HepG2 (cell line): ENCODE results near the gene STOML1. TPM values are rescaled to one million over a fixed set of nuclear protein-coding genes. Genes with fewer than 3 reads are reported as not detected.

Experiments used
- ATAC-seq: fragments of 200-7000 bp; cut with Tn5 transposase; 3 replicates; pipeline ENCODE4 v1.9.1; 2020; ENCODE audit warnings: mild to moderate bottlenecking, moderate library complexity
- BruUV-seq: library from RNA; stranded (reverse); fragments of 400-500 nt; replicated peaks from 2 replicates; lab custom pipeline; 2021; lab: Mats Ljungman, UMichigan
- CTCF ChIA-PET: fragments of 300-600 bp; formaldehyde crosslinking; extraction: SDS; loops from one replicate; lab custom pipeline; 2021; ENCODE audit warnings: low total read pairs, inconsistent platforms, low intra/inter-chr PET ratio; lab: Yijun Ruan, JAX
- POLR2A ChIA-PET: fragments of 350-600 bp; sonication (Branson Sonifier 250); formaldehyde crosslinking; loops from one replicate; lab custom pipeline; 2020; ENCODE audit warnings: antibody characterized with exemption, inconsistent platforms; lab: Yijun Ruan, JAX
- DNase-seq: peaks from one replicate; pipeline ENCODE4 v3.0.0-alpha.2; 2015; ENCODE audit warnings: low spot score
- FAIRE-seq: peaks from 3 replicates; lab custom pipeline; 2011; peaks lifted over from hg19 to GRCh38; lab: Jason Lieb, UNC
- H2AFZ ChIP-seq: one replicate; pipeline ENCODE4 v1.6.1; 2011; ENCODE audit warnings: low read length, inconsistent platforms
- H3K27ac ChIP-seq: fragments of 300-600 bp; 3 replicates; pipeline ENCODE4 v1.8.0; 2011; ENCODE audit warnings: mixed run types, mild to moderate bottlenecking, mixed read lengths, low read length, inconsistent platforms; ENCODE audit not compliant: insufficient read depth; ENCODE audit errors: extremely low read length
- H3K27me3 ChIP-seq, 2 experiments: fragments of 200-600 bp in 1 of 2; 2 replicates in 1 of 2; 3 replicates in 1 of 2; pipeline versions ENCODE4 v1.6.0 to v1.8.0; 2011; ENCODE audit warnings: low read length in 2 of 2, mild to moderate bottlenecking in 2 of 2, moderate library complexity in 2 of 2, inconsistent platforms in 1 of 2; ENCODE audit not compliant: insufficient read depth in 2 of 2, control insufficient read depth in 1 of 2
- H3K36me3 ChIP-seq, 2 experiments: fragments of 200-600 bp in 1 of 2; replicated peaks in 1 of 2; 2 replicates in 1 of 2; 3 replicates in 1 of 2; pipeline versions ENCODE4 v1.5.1 to v1.8.0; 2011; ENCODE audit warnings: low read length in 2 of 2, inconsistent platforms in 1 of 2; ENCODE audit not compliant: insufficient read depth in 2 of 2, control insufficient read depth in 1 of 2
- H3K4me1 ChIP-seq: 2 replicates; pipeline ENCODE4 v1.5.1; 2012; ENCODE audit warnings: low read length, inconsistent platforms; ENCODE audit not compliant: insufficient read depth
- H3K4me2 ChIP-seq: 2 replicates; pipeline ENCODE4 v1.6.0; 2011; ENCODE audit warnings: low read depth, low read length, inconsistent platforms
- H3K4me3 ChIP-seq, 3 experiments: fragments of 200-600 bp in 1 of 3; sonication (generic), shearing (Covaris generic) in 1 of 3; replicated peaks in 1 of 3; 2 replicates each; pipeline ENCODE4 v1.5.1; 2011 to 2016; ENCODE audit warnings: low read length in 3 of 3, inconsistent platforms in 2 of 3, low read depth in 2 of 3, mild to moderate bottlenecking in 2 of 3, control low read depth in 1 of 3, mixed read lengths in 1 of 3; ENCODE audit not compliant: insufficient read depth in 1 of 3
- H3K79me2 ChIP-seq: one replicate; pipeline ENCODE4 v1.6.1; 2011; ENCODE audit warnings: low read length, inconsistent platforms; ENCODE audit not compliant: insufficient read depth
- H3K9ac ChIP-seq: 2 replicates; pipeline ENCODE4 v1.6.0; 2011; ENCODE audit warnings: mild to moderate bottlenecking, low read depth, low read length, inconsistent platforms; ENCODE audit not compliant: insufficient read depth
- H3K9me3 ChIP-seq: 2 replicates; pipeline ENCODE4 v1.5.1; 2012; ENCODE audit warnings: mild to moderate bottlenecking, low read length
- H4K20me1 ChIP-seq: 2 replicates; pipeline ENCODE4 v1.6.0; 2011; ENCODE audit warnings: inconsistent platforms, mild to moderate bottlenecking, low read length, moderate library complexity; ENCODE audit not compliant: insufficient read depth
- KLF11 ChIP-seq: IDR thresholded peaks from 2 replicates; pipeline ENCODE4 v1.6.1; 2016; ENCODE audit warnings: missing compliant biosample characterization
- RBFOX2 ChIP-seq: fragments of 200-400 bp; formaldehyde crosslinking; IDR thresholded peaks from 2 replicates; pipeline ENCODE4 v1.6.1; 2017; ENCODE audit warnings: low read depth, mild to moderate bottlenecking, low read length
- RELA ChIP-seq: sonication (generic); formaldehyde crosslinking; IDR thresholded peaks from 2 replicates; pipeline ENCODE4 v1.4.0; 2020; ENCODE audit warnings: missing genetic modification reagents
- SIX4 ChIP-seq: sonication (generic); formaldehyde crosslinking; IDR thresholded peaks from 2 replicates; pipeline ENCODE4 v1.4.0; 2020; ENCODE audit warnings: missing genetic modification reagents
- ZBTB8A ChIP-seq: sonication (generic); formaldehyde crosslinking; IDR thresholded peaks from 2 replicates; pipeline ENCODE4 v1.4.0; 2020; ENCODE audit warnings: mild to moderate bottlenecking, low read depth, missing genetic modification reagents, borderline replicate concordance
- ZNF10 ChIP-seq: sonication (generic); formaldehyde crosslinking; IDR thresholded peaks from 2 replicates; pipeline ENCODE4 v1.4.0; 2020; ENCODE audit warnings: mild to moderate bottlenecking, low read depth, missing genetic modification reagents, borderline replicate concordance
- ZNF333 ChIP-seq: sonication (generic); formaldehyde crosslinking; IDR thresholded peaks from 2 replicates; pipeline ENCODE4 v1.4.0; 2020; ENCODE audit warnings: mild to moderate bottlenecking, missing genetic modification reagents, borderline replicate concordance
- ZNF781 ChIP-seq: sonication (generic); formaldehyde crosslinking; IDR thresholded peaks from 2 replicates; pipeline ENCODE4 v1.5.1; 2020; ENCODE audit warnings: borderline replicate concordance, mild to moderate bottlenecking, missing genetic modification reagents; ENCODE audit errors: not compliant biosample characterization
- ZSCAN22 ChIP-seq: sonication (generic); formaldehyde crosslinking; IDR thresholded peaks from 2 replicates; pipeline ENCODE4 v1.4.0; 2020; ENCODE audit warnings: mild to moderate bottlenecking, missing genetic modification reagents
- WGBS: methylation state at CpG from one replicate; pipeline ENCODE4 v1.1.6; 2017; ENCODE audit warnings: low lambda C conversion rate; 5-methylcytosine and 5-hydroxymethylcytosine counted together
- in situ Hi-C: cut with HindIII; loops from 2 replicates; pipeline ENCODE4 v1.10.0; 2017; ENCODE audit warnings: low pct_unique_long_range_greater_than_20kb; ENCODE audit not compliant: extremely low pct_ligation_motif_present
- intact Hi-C: fragments of 100-400 bp; cut with micrococcal nuclease; formaldehyde crosslinking; loops from one replicate; pipeline ENCODE4 v1.10.0; 2022; ENCODE audit not compliant: unreplicated experiment
- polyA plus RNA-seq, 8 experiments: library from polyadenylated mRNA; depleted of rRNA in 3 of 8; stranded (reverse) in 7 of 8; unstranded in 1 of 8; fragments of >200 nt; fragmentation: Illumina TruSeq in 4 of 8; extraction: Trizol in 4 of 8; gene quantifications; 2 replicates each; pipeline versions ENCODE4 v1.2.1 to v1.2.3, GENCODE V29; 2011 to 2016; ENCODE audit warnings: low read depth in 4 of 8, missing spikeins in 1 of 8, mixed read lengths in 1 of 8; ENCODE audit not compliant: insufficient read depth in 1 of 8
- total RNA-seq, 5 experiments: library from RNA; depleted of rRNA; stranded (reverse); fragments of >200 nt; fragmentation: Illumina TruSeq; extraction: Trizol; gene quantifications; 2 replicates each; pipeline ENCODE4 v1.2.3, GENCODE V29; 2016; ENCODE audit warnings: low read depth in 1 of 5
- TF ChIP-seq, protein P1 (sequence below): sonication (generic); formaldehyde crosslinking; IDR thresholded peaks from one replicate; pipeline ENCODE4 v1.5.1; 2020; ENCODE audit warnings: mild to moderate bottlenecking, missing genetic modification reagents; ENCODE audit errors: not compliant biosample characterization
- TF ChIP-seq, protein P2 (sequence below): sonication (generic); formaldehyde crosslinking; IDR thresholded peaks from 2 replicates; pipeline ENCODE4 v1.5.1; 2020; ENCODE audit warnings: mild to moderate bottlenecking, missing genetic modification reagents, borderline replicate concordance
- TF ChIP-seq, protein P3 (sequence below): sonication (generic); formaldehyde crosslinking; conservative IDR thresholded peaks from 2 replicates; pipeline ENCODE4 v1.5.0; 2020; ENCODE audit warnings: missing genetic modification reagents

STOML1 gene
- total and polyA plus RNA-seq, 2 of the 13 experiments (the other 11 are each of a cell fraction or from before 2014, with no cell fraction given): 3.5 to 3.7 TPM

DNA sequence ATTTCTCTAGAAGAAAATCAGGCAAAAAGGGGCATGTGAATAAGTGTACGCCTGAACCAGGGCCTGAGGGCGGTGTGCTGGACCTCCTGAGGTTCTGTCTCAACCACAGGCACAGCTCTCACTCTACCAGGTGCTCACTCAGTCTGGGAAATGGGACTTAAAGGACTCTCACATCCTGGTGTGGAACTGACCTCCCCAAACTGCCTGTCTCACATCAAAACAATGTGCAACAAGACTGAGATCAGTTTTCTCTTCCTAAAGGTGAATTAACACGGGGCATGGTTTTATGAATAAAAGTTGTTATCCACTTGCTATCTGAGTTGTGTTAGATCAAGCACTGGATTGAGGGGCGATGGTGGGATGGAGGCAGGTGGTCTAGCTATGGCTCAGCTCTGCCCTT is 4.8 kb downstream of the STOML1 start:
- Histone ChIP-seq H3K27me3 (no peaks in the 10 kb centered on the region; a peak in 1 of 5 replicates), H3K4me1 (peaks cover 12% of the 10 kb centered on the region; the same call in 1 of the 2 replicates), H4K20me1 (no peaks in the 10 kb centered on the region), H3K27ac (no peak overlapping the region), H3K4me3 (no peak overlapping the region), H3K9me3 (no peaks in the 10 kb centered on the region), H3K36me3 (no peaks in the 10 kb centered on the region; a peak in 1 of 5 replicates), H3K9ac (no peak overlapping the region), H3K4me2 (no peak overlapping the region), H2AFZ (no peak overlapping the region), H3K79me2 (no peaks in the 10 kb centered on the region)
- FAIRE-seq: no peak
- CTCF ChIA-PET: no interaction called here
- no peak for ATAC-seq
- no peak for TF ChIP-seq ZNF333 (CRISPR knock-in tag)
- TF ChIP-seq, protein P1, sequence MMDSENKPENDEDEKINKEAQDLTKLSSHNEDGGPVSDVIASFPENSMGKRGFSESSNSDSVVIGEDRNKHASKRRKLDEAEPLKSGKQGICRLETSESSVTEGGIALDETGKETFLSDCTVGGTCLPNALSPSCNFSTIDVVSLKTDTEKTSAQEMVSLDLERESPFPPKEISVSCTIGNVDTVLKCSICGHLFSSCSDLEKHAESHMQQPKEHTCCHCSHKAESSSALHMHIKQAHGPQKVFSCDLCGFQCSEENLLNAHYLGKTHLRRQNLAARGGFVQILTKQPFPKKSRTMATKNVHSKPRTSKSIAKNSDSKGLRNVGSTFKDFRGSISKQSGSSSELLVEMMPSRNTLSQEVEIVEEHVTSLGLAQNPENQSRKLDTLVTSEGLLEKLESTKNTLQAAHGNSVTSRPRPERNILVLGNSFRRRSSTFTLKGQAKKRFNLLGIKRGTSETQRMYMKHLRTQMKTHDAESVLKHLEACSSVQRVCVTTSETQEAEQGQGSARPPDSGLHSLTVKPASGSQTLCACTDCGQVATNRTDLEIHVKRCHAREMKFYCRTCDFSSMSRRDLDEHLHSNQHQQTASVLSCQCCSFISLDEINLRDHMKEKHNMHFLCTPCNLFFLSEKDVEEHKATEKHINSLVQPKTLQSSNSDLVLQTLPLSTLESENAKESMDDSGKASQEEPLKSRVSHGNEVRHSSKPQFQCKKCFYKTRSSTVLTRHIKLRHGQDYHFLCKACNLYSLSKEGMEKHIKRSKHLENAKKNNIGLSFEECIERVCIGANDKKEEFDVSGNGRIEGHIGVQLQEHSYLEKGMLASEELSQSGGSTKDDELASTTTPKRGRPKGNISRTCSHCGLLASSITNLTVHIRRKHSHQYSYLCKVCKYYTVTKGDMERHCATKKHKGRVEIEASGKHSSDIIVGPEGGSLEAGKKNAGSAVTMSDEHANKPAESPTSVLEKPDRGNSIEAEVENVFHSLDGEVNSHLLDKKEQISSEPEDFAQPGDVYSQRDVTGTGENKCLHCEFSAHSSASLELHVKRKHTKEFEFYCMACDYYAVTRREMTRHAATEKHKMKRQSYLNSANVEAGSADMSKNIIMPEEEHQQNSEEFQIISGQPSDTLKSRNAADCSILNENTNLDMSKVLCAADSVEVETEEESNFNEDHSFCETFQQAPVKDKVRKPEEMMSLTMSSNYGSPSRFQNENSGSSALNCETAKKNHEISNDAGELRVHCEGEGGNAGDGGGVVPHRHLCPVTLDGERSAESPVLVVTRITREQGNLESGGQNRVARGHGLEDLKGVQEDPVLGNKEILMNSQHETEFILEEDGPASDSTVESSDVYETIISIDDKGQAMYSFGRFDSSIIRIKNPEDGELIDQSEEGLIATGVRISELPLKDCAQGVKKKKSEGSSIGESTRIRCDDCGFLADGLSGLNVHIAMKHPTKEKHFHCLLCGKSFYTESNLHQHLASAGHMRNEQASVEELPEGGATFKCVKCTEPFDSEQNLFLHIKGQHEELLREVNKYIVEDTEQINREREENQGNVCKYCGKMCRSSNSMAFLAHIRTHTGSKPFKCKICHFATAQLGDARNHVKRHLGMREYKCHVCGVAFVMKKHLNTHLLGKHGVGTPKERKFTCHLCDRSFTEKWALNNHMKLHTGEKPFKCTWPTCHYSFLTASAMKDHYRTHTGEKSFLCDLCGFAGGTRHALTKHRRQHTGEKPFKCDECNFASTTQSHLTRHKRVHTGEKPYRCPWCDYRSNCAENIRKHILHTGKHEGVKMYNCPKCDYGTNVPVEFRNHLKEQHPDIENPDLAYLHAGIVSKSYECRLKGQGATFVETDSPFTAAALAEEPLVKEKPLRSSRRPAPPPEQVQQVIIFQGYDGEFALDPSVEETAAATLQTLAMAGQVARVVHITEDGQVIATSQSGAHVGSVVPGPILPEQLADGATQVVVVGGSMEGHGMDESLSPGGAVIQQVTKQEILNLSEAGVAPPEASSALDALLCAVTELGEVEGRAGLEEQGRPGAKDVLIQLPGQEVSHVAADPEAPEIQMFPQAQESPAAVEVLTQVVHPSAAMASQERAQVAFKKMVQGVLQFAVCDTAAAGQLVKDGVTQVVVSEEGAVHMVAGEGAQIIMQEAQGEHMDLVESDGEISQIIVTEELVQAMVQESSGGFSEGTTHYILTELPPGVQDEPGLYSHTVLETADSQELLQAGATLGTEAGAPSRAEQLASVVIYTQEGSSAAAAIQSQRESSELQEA (CRISPR knock-in tag): no peak
- TF ChIP-seq, protein P2, sequence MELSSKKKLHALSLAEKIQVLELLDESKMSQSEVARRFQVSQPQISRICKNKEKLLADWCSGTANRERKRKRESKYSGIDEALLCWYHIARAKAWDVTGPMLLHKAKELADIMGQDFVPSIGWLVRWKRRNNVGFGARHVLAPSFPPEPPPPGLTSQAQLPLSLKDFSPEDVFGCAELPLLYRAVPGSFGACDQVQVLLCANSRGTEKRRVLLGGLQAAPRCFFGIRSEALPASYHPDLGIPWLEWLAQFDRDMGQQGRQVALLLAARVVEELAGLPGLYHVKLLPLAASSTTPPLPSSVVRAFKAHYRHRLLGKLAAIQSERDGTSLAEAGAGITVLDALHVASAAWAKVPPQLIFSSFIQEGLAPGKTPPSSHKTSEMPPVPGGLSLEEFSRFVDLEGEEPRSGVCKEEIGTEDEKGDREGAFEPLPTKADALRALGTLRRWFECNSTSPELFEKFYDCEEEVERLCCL (CRISPR knock-in tag): no peak
- no peak for TF ChIP-seq SIX4 (CRISPR knock-in tag)
- TF ChIP-seq ZNF10 (CRISPR knock-in tag): no peak
- TF ChIP-seq RELA (CRISPR knock-in tag): no peak
- TF ChIP-seq ZBTB8A: no peak
- TF ChIP-seq ZSCAN22 (CRISPR knock-in tag): no peak
- TF ChIP-seq RBFOX2: no peak
- TF ChIP-seq, protein P3, sequence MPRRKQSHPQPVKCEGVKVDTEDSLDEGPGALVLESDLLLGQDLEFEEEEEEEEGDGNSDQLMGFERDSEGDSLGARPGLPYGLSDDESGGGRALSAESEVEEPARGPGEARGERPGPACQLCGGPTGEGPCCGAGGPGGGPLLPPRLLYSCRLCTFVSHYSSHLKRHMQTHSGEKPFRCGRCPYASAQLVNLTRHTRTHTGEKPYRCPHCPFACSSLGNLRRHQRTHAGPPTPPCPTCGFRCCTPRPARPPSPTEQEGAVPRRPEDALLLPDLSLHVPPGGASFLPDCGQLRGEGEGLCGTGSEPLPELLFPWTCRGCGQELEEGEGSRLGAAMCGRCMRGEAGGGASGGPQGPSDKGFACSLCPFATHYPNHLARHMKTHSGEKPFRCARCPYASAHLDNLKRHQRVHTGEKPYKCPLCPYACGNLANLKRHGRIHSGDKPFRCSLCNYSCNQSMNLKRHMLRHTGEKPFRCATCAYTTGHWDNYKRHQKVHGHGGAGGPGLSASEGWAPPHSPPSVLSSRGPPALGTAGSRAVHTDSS (CRISPR knock-in tag): no peak
- no peak for TF ChIP-seq KLF11
- TF ChIP-seq ZNF781 (CRISPR knock-in tag): no peak
- in situ Hi-C loops (no loop called here), intact Hi-C loops (no loop called here)
- WGBS: 70% methylated on average over 4 of the region's 4 CpGs
- no peak for DNase-seq
- no TSS peak for BruUV-seq
- POLR2A ChIA-PET: no interaction called here
